HuH-7.5 (cell line): ENCODE results near the gene GRHPR.
"Not testable (repeated sequence)": the region's sequence is repeated elsewhere in the genome, so short reads cannot be mapped to it uniquely, and the experiment has no call there.

Experiments
- DNase-seq: peaks from one replicate; pipeline ENCODE4 v3.0.0; 2011; ENCODE audit warnings: low spot score

Gene GRHPR

DNA sequence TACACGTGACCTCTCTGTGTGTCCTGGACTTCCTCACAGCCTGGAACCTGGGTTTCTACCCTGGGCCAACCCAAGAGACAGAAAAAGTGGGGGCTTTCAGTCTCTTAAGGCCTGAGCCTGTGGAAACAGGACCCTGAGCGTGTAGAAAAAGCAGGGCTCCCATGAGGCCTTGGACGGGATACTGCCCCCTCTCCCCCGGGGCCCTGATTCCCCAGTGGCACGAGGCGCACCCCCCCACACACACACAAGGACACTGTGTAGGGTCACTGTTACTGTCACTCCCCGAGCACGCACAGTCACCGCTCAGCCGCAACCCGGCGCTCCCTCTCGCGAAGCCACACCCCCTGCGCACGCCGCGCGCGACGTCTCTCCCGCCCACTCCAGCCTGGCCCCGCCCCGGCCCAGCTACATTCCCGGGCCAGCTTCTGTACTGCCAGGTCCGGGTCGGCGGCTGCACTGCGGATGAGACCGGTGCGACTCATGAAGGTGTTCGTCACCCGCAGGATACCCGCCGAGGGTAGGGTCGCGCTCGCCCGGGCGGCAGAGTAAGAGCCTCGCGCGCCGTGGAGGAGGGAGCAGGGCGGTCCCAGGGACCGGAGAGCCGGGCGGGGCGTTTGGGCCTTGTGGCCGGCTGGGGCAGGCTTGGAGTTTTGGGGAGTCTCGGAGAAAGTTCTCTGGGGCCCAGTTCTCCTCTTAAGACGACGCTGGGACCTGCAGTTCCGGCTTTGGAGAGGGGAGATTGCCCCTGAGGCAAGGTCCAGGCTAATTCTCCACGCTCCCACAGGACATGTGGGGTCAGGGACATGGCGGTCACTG, at the start of gene GRHPR:
GRHPR (plus strand) TSS at position 408 of the 816 bp plus-strand sequence; CDS start at position 463, 55 bp downstream.
- DNase-seq: peak; percentile 94

DNA sequence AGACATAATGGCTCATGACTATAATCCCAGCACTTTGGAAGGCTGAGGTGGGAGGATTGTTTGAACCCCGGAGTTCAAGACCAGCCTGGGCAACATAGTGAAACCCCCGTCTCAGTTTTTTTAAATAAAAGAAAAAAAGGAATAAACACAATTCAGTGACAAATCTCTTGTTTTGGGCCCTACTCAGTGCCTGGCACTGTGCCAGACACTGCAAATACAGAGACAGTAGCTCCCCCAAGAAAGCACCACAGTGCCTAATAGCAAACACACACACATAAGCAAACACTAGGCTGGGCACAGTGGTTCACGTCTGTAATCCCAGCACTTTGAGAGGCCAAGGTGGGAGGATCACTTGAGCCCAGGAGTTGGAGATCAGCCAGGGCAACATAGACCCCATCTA, 49.7 kb upstream of the GRHPR start:
- no peak for DNase-seq

DNA sequence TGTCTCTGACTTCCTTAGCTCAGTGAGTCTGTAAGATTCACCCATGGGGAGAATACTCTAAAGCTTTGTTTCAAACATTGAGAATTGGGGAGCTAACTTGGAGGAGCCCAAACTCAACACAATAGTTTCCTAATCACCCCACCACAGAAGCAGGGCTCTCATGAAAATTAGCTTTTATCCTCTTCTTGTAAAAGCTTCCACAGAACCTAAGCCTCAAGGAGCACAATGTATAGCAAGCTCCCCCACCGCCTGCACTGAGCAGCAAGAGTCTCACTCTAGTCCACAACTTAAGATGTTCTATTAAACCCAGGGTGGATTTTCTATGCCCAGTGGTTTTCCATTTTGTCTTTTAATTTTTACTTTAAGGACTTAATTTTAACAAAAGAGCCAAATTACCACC, 48.9 kb upstream of the GRHPR start:
- DNase-seq: no peak

DNA sequence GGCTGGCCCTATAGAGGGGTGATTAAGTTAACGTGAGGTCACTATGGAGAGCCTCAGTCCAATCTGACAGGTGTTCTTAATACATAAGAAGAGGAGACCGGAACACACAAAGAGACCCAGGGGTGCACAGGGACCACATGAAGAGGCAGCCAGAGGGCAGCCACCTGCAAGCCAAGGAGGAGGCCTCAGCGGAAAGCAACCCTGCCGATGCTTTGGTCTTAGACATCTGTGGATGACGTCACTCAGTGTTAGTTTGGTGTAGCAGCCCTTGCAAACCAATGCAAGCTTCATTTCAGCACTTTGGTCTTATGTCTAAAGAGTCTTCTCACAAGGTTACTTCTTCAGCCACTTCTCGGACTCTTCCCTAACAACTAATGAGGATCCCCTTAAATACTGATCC, 47.6 kb upstream of the GRHPR start:
- DNase-seq: no peak

DNA sequence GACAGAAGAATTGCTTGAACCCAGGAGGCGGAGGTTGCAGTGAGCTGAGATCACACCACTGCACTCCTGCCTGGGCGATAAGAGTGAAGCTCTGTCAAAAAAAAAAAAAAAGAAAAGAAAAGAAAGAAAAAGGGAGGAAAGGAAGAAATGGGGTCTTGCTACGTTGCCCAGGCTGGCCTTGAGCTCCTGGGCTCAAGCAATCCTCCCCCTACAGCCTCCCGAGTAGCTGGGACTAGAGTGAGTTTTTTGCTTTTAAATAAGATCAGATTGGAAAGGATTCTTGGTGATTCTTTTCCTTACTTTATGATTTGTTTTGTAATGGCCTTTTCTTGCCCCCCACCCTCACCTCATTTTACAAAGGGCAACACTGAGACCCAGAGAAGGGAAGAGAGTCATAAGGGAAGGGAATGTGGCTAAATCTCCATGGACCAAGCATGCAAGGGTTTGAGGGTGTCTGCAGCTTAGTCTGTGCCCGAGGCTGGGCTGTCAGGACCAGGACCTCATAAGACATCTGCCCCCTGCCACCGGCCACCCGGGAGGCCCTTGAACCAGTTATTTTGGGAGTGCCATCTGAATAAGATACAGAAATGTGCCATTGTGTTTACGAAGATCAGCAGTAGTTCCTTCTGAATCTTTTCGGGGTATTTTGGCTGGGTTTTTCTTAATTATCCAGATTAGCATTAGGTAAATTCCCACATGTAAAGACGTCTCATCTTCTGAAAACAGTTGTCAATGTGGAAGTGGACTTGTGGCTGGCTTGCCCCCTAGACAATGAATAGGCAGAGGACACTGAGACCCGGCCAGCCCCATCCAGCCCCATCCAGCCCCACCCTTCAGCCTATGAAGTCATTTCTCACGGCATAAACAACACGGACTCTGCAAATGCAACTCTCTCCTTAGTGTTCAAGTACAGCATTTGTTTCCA, 44.5 kb upstream of the GRHPR start:
- DNase-seq: no peak

DNA sequence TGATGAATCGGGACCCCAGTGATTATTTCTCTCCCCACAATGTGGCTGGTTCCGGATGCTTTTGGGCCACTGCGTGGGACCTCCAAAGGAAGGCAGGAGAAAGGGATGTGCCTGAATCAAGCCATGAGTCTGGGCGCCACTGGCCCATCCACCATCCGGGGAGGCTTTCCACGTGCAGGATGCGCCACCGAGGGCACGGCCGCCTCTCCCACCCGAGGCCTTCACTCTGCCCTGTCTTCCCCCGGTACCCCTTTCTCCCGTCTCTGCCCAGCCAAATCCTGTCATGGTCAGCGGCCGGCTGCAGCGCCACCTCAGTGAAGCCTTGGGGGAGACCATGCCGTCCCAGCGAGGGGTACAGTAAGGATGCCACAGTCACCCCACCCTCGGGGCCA, 43.9 kb upstream of the GRHPR start:
- DNase-seq: no peak

DNA sequence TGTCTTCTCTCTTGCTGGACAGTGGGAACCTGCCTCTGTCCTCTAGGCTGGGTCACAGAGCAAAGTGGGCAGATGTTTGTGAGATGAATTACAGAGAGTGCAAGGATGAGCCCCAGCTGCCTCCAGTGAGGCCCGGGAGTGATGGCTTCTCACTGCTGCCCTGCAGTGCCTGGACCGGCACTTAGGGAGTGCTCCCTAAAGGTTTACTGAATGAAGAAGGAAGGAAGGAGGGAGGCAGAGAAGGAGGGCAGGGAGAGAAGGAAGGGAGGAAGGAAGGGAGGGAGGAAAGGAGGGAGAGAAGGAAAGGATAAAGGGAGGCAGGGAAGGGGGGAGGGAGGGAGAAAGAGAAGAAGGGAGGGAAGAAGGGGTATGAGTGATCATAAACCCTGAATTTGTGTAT, 42.7 kb upstream of the GRHPR start:
- DNase-seq: no peak

DNA sequence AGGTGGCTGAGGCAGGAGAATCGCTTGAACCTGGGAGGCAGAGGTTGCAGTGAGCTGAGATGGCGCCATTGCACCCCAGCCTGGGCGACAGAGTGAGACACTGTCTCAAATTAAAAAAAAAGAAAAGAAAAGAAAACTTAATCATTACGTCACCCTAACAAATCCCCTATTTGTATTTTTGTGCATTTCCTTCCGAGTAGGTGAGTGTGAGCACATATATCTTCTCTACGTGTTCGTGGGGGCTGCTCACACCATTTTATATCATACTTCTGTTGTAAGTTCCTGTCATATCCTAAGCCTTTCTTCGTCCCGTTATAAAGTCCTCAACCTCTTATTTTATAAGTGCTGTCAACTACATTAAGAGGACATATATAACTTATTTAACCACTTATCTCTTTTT, 41.9 kb upstream of the GRHPR start:
- DNase-seq: no peak

DNA sequence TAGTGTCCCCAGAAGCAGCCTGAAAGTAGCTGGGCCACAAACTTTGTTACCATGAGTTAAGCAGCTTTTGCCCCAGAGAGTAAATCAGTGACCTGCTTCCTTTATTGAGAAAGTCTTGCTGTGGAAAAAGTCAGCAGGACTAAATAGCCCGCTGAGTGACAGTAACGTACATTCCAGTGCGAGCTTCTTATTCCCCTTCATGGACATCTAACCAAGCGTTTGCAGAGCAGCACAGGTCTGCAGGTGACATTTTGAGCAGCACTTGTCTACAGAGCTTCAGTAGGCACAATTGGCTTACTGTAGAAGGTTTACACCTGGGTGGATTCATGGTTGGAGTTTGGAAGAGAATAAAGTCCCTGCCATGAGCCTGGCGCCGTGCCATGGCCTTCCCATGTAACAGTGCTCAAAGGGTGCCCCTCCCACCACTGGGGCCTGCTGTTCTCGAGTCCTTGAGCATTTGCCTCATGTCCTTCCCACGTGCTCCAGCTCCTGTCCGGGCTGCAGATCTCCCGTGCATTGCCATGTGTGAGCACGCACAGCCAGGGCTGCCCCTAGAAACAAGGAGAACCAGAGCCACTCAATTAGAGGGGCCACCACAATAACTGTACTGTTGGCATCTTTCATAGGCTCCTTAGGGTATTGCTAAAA, 41.3 kb upstream of the GRHPR start:
- no peak for DNase-seq

DNA sequence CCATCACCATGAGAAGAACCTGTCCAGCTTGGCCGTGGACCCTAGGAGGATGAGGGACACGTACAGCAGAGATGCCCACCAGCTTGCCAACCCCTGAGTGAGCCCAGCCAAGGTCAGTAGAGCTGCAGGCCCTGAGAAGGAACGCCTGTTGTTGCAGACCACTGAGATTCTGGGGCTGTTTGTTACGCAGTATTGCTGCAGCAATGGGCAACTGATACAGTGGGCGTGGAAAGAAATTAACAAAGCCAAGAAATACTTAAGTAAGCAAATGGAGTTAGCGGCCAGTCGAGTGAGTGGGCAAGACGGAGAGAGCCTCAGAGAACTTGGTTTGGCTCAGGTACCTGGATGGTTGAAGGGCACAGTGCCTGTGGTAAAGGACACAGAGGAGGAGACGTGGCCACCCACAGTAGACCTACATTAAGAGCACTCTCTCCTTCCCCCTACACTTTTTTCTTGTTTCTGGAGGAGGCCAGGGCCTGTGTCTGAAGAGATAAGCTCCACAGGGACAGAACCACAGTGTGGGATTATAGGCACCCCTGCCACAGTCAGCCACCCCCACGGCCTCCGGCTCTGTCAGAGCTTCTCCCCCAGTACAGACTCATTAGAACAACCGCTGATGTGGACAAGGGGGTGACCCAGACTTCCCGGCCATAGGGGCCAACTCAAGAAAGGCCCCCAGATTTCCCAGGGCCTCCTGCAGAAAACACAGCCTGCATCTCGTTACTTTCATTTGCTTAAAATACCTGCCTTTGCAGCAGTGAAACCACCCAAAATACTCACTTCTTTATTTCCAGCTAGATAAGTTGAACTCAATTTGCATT, 40.1 kb upstream of the GRHPR start:
- DNase-seq: no peak

DNA sequence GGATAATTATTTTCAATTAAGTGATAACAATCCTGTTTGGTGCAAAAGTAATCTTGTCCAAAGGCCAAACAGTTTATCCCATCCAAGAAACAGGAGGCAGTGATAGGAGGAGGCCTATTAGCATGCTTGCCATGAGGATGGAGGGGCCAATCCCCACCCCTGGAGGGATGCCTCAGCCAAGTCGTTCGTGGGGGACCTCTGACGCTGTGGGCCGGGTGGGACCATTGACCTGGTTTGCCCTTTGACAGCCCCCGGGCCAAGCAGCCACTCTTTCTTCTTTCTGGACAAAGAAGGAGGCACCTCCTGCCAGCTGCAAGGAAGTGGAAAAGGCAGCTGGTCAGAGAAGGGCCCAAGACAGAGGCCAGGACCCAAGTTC, 39.5 kb upstream of the GRHPR start:
- no peak for DNase-seq

DNA sequence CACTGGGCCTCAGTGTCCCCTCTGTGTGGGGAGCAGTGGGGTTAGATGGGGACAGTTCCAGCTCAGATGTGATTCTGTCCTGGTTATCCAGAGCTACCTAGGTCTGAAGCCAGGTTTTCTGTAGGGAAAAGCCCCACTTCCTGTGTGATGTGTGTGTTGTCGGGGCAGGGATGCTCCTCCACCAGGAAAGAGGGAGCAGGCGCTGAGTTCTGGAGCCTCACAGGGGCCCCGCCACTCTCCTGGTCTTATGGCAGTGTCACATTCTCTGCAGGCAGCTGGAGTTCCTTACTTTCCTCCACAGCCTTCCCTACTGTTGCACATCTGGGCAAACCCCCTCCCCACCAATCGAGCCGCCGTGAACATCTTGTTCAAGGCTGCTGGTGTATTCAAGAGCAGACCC, 39.1 kb upstream of the GRHPR start:
- DNase-seq: no peak

DNA sequence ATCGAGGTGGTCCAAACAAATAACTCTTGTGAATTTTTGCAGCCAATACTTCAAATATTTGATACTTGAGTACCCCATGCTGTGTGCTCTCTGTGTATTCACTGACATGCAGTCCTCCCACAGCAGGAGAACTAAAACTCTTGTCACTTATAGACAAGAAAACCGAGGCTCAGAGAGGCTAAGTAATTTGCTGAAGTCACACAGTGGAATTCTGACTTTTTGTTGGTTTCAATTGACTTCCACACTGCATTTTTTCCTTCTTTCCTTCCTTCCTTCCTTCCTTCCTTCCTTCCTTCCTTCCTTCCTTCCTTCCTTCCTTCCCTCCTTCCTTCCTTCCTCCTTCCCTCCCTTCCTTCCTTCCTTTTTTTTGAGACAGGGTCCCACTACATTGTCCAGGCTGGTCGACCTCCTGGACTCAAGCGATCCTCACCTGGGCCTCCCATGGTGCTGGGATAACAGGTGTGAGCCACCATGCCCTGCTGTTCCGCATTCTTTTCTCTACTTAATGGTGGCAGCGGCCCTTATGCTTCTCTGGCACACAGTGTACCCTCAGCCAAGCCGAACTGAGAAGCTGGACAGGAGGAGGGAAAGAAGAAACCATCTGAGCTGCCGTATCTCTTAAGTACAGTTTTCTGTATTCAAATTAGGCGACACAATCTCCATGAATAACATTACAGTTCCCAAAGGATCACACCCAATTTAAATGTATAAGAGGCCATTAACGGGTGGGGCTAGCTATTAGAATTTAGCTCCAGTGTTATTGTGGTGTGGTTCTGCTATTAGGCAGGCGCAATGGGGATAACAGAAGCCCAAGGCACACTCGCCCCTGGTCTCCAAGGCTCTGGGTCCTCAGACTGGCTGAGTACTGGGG, 38.4 kb upstream of the GRHPR start:
- DNase-seq: no peak

DNA sequence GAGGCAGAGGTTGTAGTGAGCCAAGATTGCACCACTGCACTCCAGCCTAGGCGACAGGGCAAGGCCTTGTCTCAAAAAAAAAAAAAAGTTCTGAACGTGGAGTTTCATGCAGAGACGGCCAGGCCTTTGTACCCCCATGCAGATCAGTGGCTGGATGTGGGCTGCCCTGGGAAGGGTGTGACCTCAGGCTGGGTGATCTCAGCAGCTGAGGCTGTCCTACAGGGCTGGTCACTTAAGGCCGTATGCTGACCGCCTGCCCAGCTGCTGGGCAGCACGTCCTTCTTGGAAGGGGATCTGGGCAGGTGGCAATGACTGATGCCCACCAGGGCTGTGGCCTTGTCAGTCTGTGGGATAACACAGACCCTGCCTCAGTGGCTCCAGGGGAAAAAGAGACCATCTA, 37.2 kb upstream of the GRHPR start:
- no peak for DNase-seq

DNA sequence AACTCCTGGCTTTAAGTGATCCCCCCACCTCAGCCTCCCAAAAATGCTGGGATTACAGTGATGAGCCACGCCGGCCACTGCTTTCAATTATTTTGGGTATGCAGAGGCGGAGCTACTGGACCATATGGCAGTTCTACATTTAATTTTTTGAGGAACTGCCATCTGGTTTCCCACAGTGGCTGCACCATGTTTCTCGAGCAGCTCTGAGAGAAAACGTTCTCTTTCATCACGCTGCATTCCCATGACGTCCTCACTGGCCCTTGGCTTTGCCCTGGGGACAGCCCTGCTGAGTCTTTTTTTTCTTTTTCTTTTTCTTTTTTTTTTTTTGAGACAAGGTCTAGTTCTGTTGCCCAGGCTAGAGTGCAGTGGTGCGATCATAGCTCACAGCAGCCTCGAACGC, 35.5 kb upstream of the GRHPR start:
- DNase-seq: no peak

DNA sequence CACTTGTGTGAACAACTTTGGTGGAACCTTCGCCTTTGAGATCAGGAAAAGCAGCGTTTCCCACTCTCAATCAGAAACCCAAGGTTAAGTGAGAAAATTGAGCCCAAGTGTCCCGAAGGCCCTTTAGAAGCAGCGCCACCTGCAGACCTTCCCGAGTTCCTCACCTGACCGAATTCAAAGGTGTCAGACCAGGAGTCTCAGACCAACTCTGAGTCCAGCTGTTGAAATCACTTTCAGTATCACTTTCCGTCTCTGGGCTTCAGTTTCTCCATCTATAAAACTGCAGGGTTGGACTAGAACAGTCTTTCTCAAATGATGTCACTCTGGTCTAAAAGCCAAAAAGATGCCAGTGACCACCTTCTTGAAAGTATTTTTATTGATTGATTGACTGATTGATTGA, 31.7 kb upstream of the GRHPR start:
- peak; percentile 43 for DNase-seq

DNA sequence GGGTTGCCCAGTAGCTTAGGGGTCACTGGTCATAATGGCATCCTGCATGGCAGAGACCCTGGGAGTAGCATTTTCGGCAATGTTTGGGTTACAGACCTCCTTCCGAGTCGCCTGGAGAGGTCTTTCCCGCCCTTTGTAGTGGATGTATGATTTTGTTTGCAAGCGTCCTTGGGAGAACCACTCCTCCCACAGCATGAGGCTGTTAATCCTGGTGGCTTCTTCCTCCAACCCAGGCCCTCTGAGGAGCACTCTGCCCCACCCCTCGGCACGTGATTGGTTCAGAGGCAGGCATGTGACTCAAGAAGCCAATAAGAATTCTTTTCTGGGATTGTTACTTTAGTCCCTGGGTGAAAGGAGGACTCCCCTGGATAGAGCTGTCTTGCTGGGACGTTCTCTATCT, 30.2 kb upstream of the GRHPR start:
- no peak for DNase-seq

DNA sequence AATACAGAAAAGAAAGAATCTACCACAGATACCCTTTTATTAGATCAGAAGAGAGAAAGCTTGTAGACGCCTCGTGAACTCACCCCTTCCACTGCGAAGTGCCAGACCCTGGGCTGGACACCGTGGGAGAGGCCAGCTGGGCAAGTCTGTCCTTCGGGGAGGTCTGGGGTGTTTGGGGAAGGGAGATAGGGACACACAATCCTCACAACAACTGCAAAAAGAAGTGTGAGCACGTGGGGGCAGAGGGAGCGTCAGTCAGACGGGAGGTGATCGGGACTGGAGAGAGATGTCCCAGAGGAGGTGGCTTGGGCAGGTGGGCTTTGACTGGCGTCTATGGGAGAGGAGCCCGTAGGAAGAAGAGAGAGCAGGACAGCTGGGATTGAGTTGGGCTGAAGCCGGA, 27.3 kb upstream of the GRHPR start:
- no peak for DNase-seq

DNA sequence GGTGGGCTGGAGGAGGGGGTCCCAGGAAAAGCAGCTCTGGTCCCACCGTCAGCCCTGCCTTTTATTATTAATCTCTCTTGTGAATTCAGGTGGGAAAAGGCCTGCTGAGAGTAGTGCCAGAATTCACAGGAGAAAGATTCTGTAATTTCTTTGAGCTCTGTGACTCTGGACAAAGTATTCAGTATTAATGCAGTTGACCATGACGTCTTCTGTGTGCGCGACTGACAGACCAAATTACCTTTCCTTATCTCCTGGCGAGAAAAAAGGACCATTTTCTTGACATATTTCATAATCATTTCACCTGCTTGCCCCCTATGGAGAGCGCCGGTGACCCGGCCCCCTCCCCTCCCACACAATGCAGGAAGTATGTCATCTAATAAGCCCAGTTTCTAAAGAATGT, 26.8 kb upstream of the GRHPR start:
- DNase-seq: no peak

DNA sequence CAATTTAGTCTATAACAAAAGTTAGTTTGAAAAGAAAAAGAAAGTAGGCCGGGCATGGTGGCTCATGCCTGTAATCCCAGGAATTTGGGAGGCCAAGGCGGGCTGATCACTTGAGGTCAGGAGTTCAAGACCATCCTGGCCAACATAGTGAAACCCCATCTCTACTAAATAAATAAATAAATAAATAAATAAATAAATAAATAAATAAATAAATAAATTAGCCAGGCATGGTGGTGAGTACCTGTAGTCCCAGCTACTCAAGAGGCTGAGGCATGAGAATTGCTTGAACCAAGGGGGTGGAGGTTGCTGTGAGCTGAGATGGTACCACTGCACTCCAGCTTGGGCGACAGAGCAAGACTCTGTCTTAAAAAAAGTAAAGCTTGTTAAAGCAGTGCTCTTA, 24.5 kb upstream of the GRHPR start:
- DNase-seq: not testable (repeated sequence)

DNA sequence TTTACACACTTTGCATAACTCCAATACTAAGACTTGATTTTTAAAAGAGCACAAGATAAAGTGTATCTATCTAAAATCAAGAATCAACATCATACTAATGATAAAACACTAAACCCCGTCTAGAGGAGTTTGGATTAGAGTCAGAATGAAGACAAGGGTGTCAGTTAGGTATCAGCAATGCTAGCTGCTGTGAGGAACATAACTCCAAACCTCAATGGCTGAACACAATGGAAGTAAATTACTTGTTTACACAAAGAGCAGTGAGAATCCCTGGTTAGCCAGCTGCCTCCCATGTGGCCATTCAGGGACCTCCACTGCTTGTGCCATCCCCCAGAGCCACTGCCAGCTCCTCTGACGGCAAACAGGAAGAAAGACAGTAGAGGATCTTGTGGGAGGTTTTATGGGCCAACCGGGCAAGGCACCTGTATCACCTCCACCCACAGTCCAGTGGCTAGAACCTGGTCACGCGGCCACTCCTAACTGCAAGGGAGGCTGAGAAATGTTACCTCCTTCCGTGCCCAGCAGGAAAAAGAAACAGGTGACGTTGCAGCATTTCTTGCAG, 24.0 kb upstream of the GRHPR start:
- DNase-seq: no peak
